Testis (tissue), 3 donors: ENCODE data around the gene ANO6. TPM values are rescaled to one million over a fixed set of nuclear protein-coding genes. Genes with fewer than 3 reads are reported as not detected.
A peak's percentile ranks its signal among the peaks of the same experiment; 100 is the strongest.

Experiments used
- DNase-seq: peaks from one replicate; pipeline ENCODE4 v3.0.0-alpha.2; 2019
- H3K27ac ChIP-seq, 2 donors: fragments of 200-600 bp; sonication (generic); one replicate each; pipeline ENCODE4 v1.5.1; 2019
- H3K27me3 ChIP-seq: fragments of 200-600 bp; sonication (generic); one replicate; pipeline ENCODE4 v1.5.1; 2019
- H3K36me3 ChIP-seq: fragments of 200-600 bp; sonication (generic); one replicate; pipeline ENCODE4 v1.5.1; 2017; ENCODE audit warnings: low read depth; ENCODE audit errors: missing control alignments
- H3K4me1 ChIP-seq: fragments of 200-600 bp; sonication (generic); one replicate; pipeline ENCODE4 v1.5.1; 2019
- H3K4me3 ChIP-seq, 2 donors: fragments of 200-600 bp; sonication (generic); one replicate each; pipeline ENCODE4 v1.5.1; 2017 to 2019
- H3K9me3 ChIP-seq: fragments of 200-600 bp; sonication (generic); one replicate; pipeline ENCODE4 v1.5.1; 2017
- CTCF ChIP-seq, 3 experiments: fragments of 450-650 bp in 2 of 3; fragments of 200-600 bp in 1 of 3; sonication (generic) in 1 of 3; IDR thresholded peaks; one replicate each; pipeline ENCODE4 v1.5.1; 2016 to 2019; ENCODE audit warnings: antibody characterized with exemption in 3 of 3, mild to moderate bottlenecking in 2 of 3, moderate library complexity in 1 of 3
- POLR2A ChIP-seq: fragments of 450-650 bp; IDR thresholded peaks from one replicate; pipeline ENCODE4 v1.6.1; 2017; ENCODE audit warnings: antibody characterized with exemption, mild to moderate bottlenecking, moderate library complexity
- WGBS, 2 donors: methylation state at CpG; one replicate each; pipeline ENCODE4 v1.1.5; 2018; 5-methylcytosine and 5-hydroxymethylcytosine counted together
- intact Hi-C: fragments of 100-400 bp; cut with DNase I; formaldehyde crosslinking; loops from one replicate; pipeline ENCODE4 v1.15.1; 2023; ENCODE audit warnings: low total_unique reads
- polyA plus RNA-seq: library from polyadenylated mRNA; stranded (reverse); fragments of 350-450 nt; fragmentation: Illumina TruSeq; extraction: RNeasy Lipid Tissue Mini Kit (QIAGEN cat#74804); gene quantifications from one replicate; pipeline ENCODE4 v1.2.3, GENCODE V29; 2014; ENCODE audit warnings: low read depth, low replicate concordance; ENCODE audit not compliant: insufficient read depth
- total RNA-seq, 2 donors: library from RNA; depleted of rRNA; stranded (reverse); fragments of >200 nt; gene quantifications; one replicate each; pipeline ENCODE4 v1.2.3, GENCODE V29; 2016

The ANO6 gene
- total and polyA plus RNA-seq, 3 donors from 2014 or later = 33.1 to 75.7 (median 58.0) TPM

- DNase-seq = no peak
- WGBS, 2 donors = 57 to 60% methylated on average over 4 of the region's 4 CpGs
- intact Hi-C loops = no loop called here
These were observed 243.2 kb downstream of the ANO6 start for GRCh38 chr12:45458854-45459807.

GRCh38 chr12:45462506-45462905 lies 246.6 kb downstream of the ANO6 start:
- Histone ChIP-seq H3K4me3 (no peak overlapping the region), H3K36me3 (no peaks in the 10 kb centered on the region), H3K27me3 (no peaks in the 10 kb centered on the region), H3K27ac (no peak overlapping the region), H3K9me3 (no peaks in the 10 kb centered on the region), H3K4me1 (no peaks in the 10 kb centered on the region)
- 95 to 96% methylated on average over 4 of the region's 4 CpGs for WGBS, 2 donors
- intact Hi-C loops = no loop called here
- DNase-seq = no peak
- TF ChIP-seq CTCF (IDR thresholded peaks at IDR 0.05) (no peak), POLR2A (no peak)

More at GRCh38 chr12:45458854-45459807, 243.2 kb downstream of the ANO6 start:
- no peak overlapping the region for H3K27ac ChIP-seq
- no peaks in the 10 kb centered on the region for H3K36me3 ChIP-seq
- no peak overlapping the region for H3K4me3 ChIP-seq
- no peaks in the 10 kb centered on the region for H3K27me3 ChIP-seq
- no peaks in the 10 kb centered on the region for H3K4me1 ChIP-seq
- TF ChIP-seq CTCF (IDR thresholded peaks at IDR 0.05) = no peak
- TF ChIP-seq POLR2A = no peak
- no peaks in the 10 kb centered on the region for H3K9me3 ChIP-seq

GRCh38 chr12:45464699-45465098 lies 248.8 kb downstream of the ANO6 start:
- 56 to 64% methylated on average over 4 of the region's 4 CpGs for WGBS, 2 donors
- Histone ChIP-seq H3K4me3 (no peak overlapping the region), H3K27ac (no peak overlapping the region), H3K27me3 (no peaks in the 10 kb centered on the region), H3K4me1 (no peaks in the 10 kb centered on the region), H3K9me3 (no peaks in the 10 kb centered on the region), H3K36me3 (no peaks in the 10 kb centered on the region)
- DNase-seq = peak; percentile 16
- TF ChIP-seq CTCF (IDR thresholded peaks at IDR 0.05) (no peak), POLR2A (no peak)
- intact Hi-C loops = no loop called here

- Histone ChIP-seq H3K27ac (no peak overlapping the region), H3K4me1 (no peaks in the 10 kb centered on the region), H3K4me3 (no peak overlapping the region), H3K9me3 (no peaks in the 10 kb centered on the region), H3K36me3 (no peaks in the 10 kb centered on the region), H3K27me3 (no peaks in the 10 kb centered on the region)
- intact Hi-C loops = no loop called here
- TF ChIP-seq CTCF (IDR thresholded peaks at IDR 0.05) (no peak), POLR2A (no peak)
- WGBS, 2 donors = 76 to 77% methylated on average over 4 to 18 of the region's 18 CpGs
- no peak for DNase-seq
These were observed 253.1 kb downstream of the ANO6 start for GRCh38 chr12:45468751-45469615.
